ENCODE data around the gene VEGFB. TPM values are rescaled to one million over a fixed set of nuclear protein-coding genes. Genes with fewer than 3 reads are reported as not detected.

VEGFB gene
- total RNA-seq, 6 experiments from 2014 or later: 7.5 to 33.2 (median 16.6) TPM

DNA sequence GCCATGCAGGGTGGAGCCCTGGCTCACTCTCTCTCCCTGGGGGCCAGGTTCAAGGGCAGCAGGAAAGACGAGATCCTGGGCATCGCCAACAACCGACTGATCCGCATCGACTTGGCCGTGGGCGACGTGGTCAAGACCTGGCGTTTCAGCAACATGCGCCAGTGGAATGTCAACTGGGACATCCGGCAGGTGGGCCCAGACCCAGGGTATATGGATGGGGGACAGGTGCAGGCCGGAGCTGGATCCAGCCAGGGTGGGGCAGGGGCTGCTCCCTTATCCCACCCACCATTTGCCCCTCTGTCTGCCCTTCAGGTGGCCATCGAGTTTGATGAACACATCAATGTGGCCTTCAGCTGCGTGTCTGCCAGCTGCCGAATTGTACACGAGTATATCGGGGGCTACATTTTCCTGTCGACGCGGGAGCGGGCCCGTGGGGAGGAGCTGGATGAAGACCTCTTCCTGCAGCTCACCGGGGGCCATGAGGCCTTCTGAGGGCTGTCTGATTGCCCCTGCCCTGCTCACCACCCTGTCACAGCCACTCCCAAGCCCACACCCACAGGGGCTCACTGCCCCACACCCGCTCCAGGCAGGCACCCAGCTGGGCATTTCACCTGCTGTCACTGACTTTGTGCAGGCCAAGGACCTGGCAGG is 11.3 kb upstream of the VEGFB start:
- H3K4me1 ChIP-seq: peaks cover 4 to 29% (median 17%) of the 10 kb centered on the region in 4 donors
- peaks cover 0 to 28% (median 0%) of the 10 kb centered on the region in 4 donors for H3K36me3 ChIP-seq
- H3K4me3 ChIP-seq: no peak overlapping the region
- intact Hi-C loops (cut with DNase I): no loop called here
- DNase-seq: peak in 2 of 3 donors; percentile 38 to 52
- H3K27me3 ChIP-seq: no peaks in the 10 kb centered on the region
- no peak overlapping the region for H3K27ac ChIP-seq
- H3K9me3 ChIP-seq: no peaks in the 10 kb centered on the region
- TF ChIP-seq POLR2A (IDR thresholded peaks at IDR 0.05): no peak
- TF ChIP-seq, protein P1, sequence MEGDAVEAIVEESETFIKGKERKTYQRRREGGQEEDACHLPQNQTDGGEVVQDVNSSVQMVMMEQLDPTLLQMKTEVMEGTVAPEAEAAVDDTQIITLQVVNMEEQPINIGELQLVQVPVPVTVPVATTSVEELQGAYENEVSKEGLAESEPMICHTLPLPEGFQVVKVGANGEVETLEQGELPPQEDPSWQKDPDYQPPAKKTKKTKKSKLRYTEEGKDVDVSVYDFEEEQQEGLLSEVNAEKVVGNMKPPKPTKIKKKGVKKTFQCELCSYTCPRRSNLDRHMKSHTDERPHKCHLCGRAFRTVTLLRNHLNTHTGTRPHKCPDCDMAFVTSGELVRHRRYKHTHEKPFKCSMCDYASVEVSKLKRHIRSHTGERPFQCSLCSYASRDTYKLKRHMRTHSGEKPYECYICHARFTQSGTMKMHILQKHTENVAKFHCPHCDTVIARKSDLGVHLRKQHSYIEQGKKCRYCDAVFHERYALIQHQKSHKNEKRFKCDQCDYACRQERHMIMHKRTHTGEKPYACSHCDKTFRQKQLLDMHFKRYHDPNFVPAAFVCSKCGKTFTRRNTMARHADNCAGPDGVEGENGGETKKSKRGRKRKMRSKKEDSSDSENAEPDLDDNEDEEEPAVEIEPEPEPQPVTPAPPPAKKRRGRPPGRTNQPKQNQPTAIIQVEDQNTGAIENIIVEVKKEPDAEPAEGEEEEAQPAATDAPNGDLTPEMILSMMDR (IDR thresholded peaks at IDR 0.05): no peak
- WGBS (ENCODE audit: insufficient coverage, low coverage, low lambda C conversion rate, missing lambda C conversion rate): 57% methylated on average over 2 of the region's 24 CpGs
- peak in 1 of 4 donors; percentile 1 for ATAC-seq

GRCh38 chr11:64224151-64224890 is 10.1 kb upstream of the VEGFB start:
- peaks cover 0 to 28% (median 0%) of the 10 kb centered on the region in 4 donors for H3K36me3 ChIP-seq
- intact Hi-C loops (cut with DNase I): no loop called here
- TF ChIP-seq, protein P1 (IDR thresholded peaks at IDR 0.05): no peak
- no peak for TF ChIP-seq POLR2A (IDR thresholded peaks at IDR 0.05)
- ATAC-seq (no peak), DNase-seq (peak in 1 of 3 donors; percentile 49)
- no peaks in the 10 kb centered on the region for H3K27me3 ChIP-seq
- peaks cover 4 to 18% (median 11%) of the 10 kb centered on the region in 4 donors for H3K4me1 ChIP-seq
- no peaks in the 10 kb centered on the region for H3K9me3 ChIP-seq
- H3K27ac ChIP-seq: no peak overlapping the region
- 100% methylated on average over 1 of the region's 17 CpGs for WGBS (ENCODE audit: insufficient coverage, low coverage, low lambda C conversion rate, missing lambda C conversion rate)
- no peak overlapping the region for H3K4me3 ChIP-seq

- intact Hi-C loops (cut with DNase I): no loop called here
- ATAC-seq (no peak), DNase-seq (peak in 2 of 3 donors; percentile 28 to 54)
- H3K4me1 ChIP-seq: peaks cover 4 to 24% (median 11%) of the 10 kb centered on the region in 4 donors
- H3K27ac ChIP-seq: peak overlapping the region; percentile 60 to 94 (median 91)
- peak overlapping the region; percentile 67 to 95 (median 89) for H3K4me3 ChIP-seq
- no CpG with 5 or more reads among the region's 22 CpGs for WGBS (ENCODE audit: insufficient coverage, low coverage, low lambda C conversion rate, missing lambda C conversion rate)
- no peak for TF ChIP-seq POLR2A (IDR thresholded peaks at IDR 0.05)
- TF ChIP-seq, protein P1 (IDR thresholded peaks at IDR 0.05): no peak
- no peaks in the 10 kb centered on the region for H3K9me3 ChIP-seq
- peaks cover 0 to 23% (median 0%) of the 10 kb centered on the region in 4 donors for H3K36me3 ChIP-seq
- no peaks in the 10 kb centered on the region for H3K27me3 ChIP-seq
Measured at GRCh38 chr11:64224891-64225607, 9.3 kb upstream of the VEGFB start.

GRCh38 chr11:64225608-64226506 is 8.5 kb upstream of the VEGFB start, which contains the start of the genes NUDT22 and TRPT1:
Gene NUDT22 (plus strand): TSS chr11:64226274. CDS start chr11:64226653, 379 bp downstream.
Gene TRPT1 (minus strand): TSS chr11:64226186. CDS start chr11:64225860, 326 bp downstream.
- ATAC-seq (peak; percentile 81 to 86 (median 82)), DNase-seq (peak; percentile 92 to 94 (median 94))
- peak within 1 kb of the TSS; percentile 60 to 94 (median 91) for H3K27ac ChIP-seq
- H3K4me3 ChIP-seq: peak within 1 kb of the TSS; percentile 67 to 95 (median 89)
- H3K4me1 ChIP-seq: peaks cover 4 to 24% (median 11%) of the 10 kb centered on the region in 4 donors
- H3K9me3 ChIP-seq: no peaks in the 10 kb centered on the region
- no peaks in the 10 kb centered on the region for H3K27me3 ChIP-seq
- intact Hi-C loops (cut with DNase I): no loop called here
- TF ChIP-seq POLR2A (IDR thresholded peaks at IDR 0.05): peak; percentile 89
- TF ChIP-seq, protein P1 (IDR thresholded peaks at IDR 0.05): peak; percentile 8 to 25 (median 18)
- peaks cover 0 to 15% (median 0%) of the 10 kb centered on the region in 4 donors for H3K36me3 ChIP-seq
- no CpG with 5 or more reads among the region's 54 CpGs for WGBS (ENCODE audit: insufficient coverage, low coverage, low lambda C conversion rate, missing lambda C conversion rate)
